ENCODE results near the gene MRPL44.
A peak's percentile ranks its signal among the peaks of the same experiment; 100 is the strongest.
"Not testable (repeated sequence)": the region's sequence is repeated elsewhere in the genome, so short reads cannot be mapped to it uniquely, and the experiment has no call there.

Gene MRPL44

GRCh38 chr2:223973606-223974005, 16.3 kb downstream of the MRPL44 start:
- no peak for DNase-seq

- no peak for DNase-seq
These were observed 19.5 kb downstream of the MRPL44 start for GRCh38 chr2:223976635-223977226.

- DNase-seq = no peak
These were observed 21.2 kb downstream of the MRPL44 start for GRCh38 chr2:223978451-223978850.

- no peak for DNase-seq
These were observed 22.6 kb downstream of the MRPL44 start for GRCh38 chr2:223979730-223980396.

GRCh38 chr2:223980397-223980735, 23.1 kb downstream of the MRPL44 start:
- no peak for DNase-seq

- DNase-seq = no peak
These were observed 23.5 kb downstream of the MRPL44 start for GRCh38 chr2:223980803-223981202.

GRCh38 chr2:223981241-223981640, 24.0 kb downstream of the MRPL44 start:
- DNase-seq = no peak

- no peak for DNase-seq
These were observed 32.1 kb downstream of the MRPL44 start for GRCh38 chr2:223989206-223989855.

GRCh38 chr2:223989856-223990232, 32.6 kb downstream of the MRPL44 start:
- DNase-seq = no peak

GRCh38 chr2:223991611-223992010, 34.3 kb downstream of the MRPL44 start:
- DNase-seq = no peak

- DNase-seq = peak in 1 of 2 donors; percentile 1
These were observed 36.5 kb downstream of the MRPL44 start for GRCh38 chr2:223993634-223994232.

- DNase-seq = no peak
These were observed 37.4 kb downstream of the MRPL44 start for GRCh38 chr2:223994562-223995162.

- DNase-seq = no peak
These were observed 38.3 kb downstream of the MRPL44 start for GRCh38 chr2:223995569-223995968.

- no peak for DNase-seq
These were observed 39.1 kb downstream of the MRPL44 start for GRCh38 chr2:223996391-223996790.

- no peak for DNase-seq
These were observed 40.7 kb downstream of the MRPL44 start for GRCh38 chr2:223997938-223998337.

GRCh38 chr2:223998948-223999347, 41.7 kb downstream of the MRPL44 start:
- no peak for DNase-seq

GRCh38 chr2:223999862-224000261, 42.6 kb downstream of the MRPL44 start:
- DNase-seq = no peak

- not testable (repeated sequence) for DNase-seq
These were observed 43.4 kb downstream of the MRPL44 start for GRCh38 chr2:224000662-224001061.

- DNase-seq = no peak
These were observed 46.9 kb downstream of the MRPL44 start for GRCh38 chr2:224004105-224004695.

GRCh38 chr2:224008702-224009261, 51.5 kb downstream of the MRPL44 start:
- DNase-seq = no peak

GRCh38 chr2:224009605-224010315, 52.5 kb downstream of the MRPL44 start:
- DNase-seq = no peak

- no peak for DNase-seq
These were observed 54.6 kb downstream of the MRPL44 start for GRCh38 chr2:224011837-224012236.
